BJ (cell line): ENCODE data around the gene LHFPL6. TPM values are rescaled to one million over a fixed set of nuclear protein-coding genes. Genes with fewer than 3 reads are reported as not detected.

ENCODE experiments used
- CTCF ChIA-PET: fragments of 350-600 bp; formaldehyde crosslinking; extraction: SDS; loops from one replicate; lab custom pipeline; 2021; ENCODE audit warnings: antibody characterized with exemption, inconsistent platforms; lab: Yijun Ruan, JAX
- POLR2A ChIA-PET: fragments of 300-600 bp; sonication (Branson Sonifier 250); formaldehyde crosslinking; extraction: SDS; loops from one replicate; lab custom pipeline; 2021; ENCODE audit warnings: antibody characterized with exemption; lab: Charles Lee
- DNase-seq: peaks from one replicate; pipeline ENCODE4 v3.0.0-alpha.2; 2011; ENCODE audit warnings: low read depth
- H3K27me3 ChIP-seq: 2 replicates; pipeline ENCODE4 v1.6.0; 2011; ENCODE audit warnings: low read length; ENCODE audit not compliant: control insufficient read depth, insufficient read depth
- H3K36me3 ChIP-seq: 2 replicates; pipeline ENCODE4 v1.5.1; 2011; ENCODE audit warnings: low read length; ENCODE audit not compliant: control insufficient read depth, insufficient read depth
- H3K4me3 ChIP-seq: 2 replicates; pipeline ENCODE4 v1.5.1; 2011; ENCODE audit warnings: low read depth, mild to moderate bottlenecking, control low read depth, low read length
- CTCF ChIP-seq: IDR thresholded peaks from 2 replicates; pipeline ENCODE4 v1.5.1; 2011; ENCODE audit warnings: low read depth, mild to moderate bottlenecking, control low read depth, inconsistent platforms, low read length, moderate library complexity; ENCODE audit not compliant: insufficient read depth
- polyA plus RNA-seq: library from polyadenylated mRNA; depleted of rRNA; stranded (reverse); fragments of >200 nt; gene quantifications from 2 replicates; pipeline ENCODE4 v1.2.3, GENCODE V29; 2011; rRNA removed

LHFPL6 gene
- polyA plus RNA-seq, 1 experiment: 69.0 TPM

GRCh38 chr13:39297664-39298171 lies 305.3 kb downstream of the LHFPL6 start:
- Histone ChIP-seq H3K4me3 (no peak overlapping the region), H3K27me3 (no peaks in the 10 kb centered on the region), H3K36me3 (no peaks in the 10 kb centered on the region)
- DNase-seq: no peak
- TF ChIP-seq CTCF: no peak
- ChIA-PET CTCF (interaction anchor here (1.6 kb wide), 1 partner anchor 14 kb away, joined by 5 read pairs; no protein-coding TSS in a partner anchor), POLR2A (no interaction called here)

- Histone ChIP-seq H3K27me3 (no peaks in the 10 kb centered on the region), H3K4me3 (no peak overlapping the region), H3K36me3 (no peaks in the 10 kb centered on the region)
- CTCF ChIA-PET: no interaction called here
- POLR2A ChIA-PET: no interaction called here
- no peak for DNase-seq
- no peak for TF ChIP-seq CTCF
These were observed 306.0 kb downstream of the LHFPL6 start for GRCh38 chr13:39297023-39297422.

GRCh38 chr13:39296193-39296592 lies 306.8 kb downstream of the LHFPL6 start:
- no peak for TF ChIP-seq CTCF
- Histone ChIP-seq H3K4me3 (no peak overlapping the region), H3K27me3 (no peaks in the 10 kb centered on the region), H3K36me3 (no peaks in the 10 kb centered on the region)
- ChIA-PET CTCF (no interaction called here), POLR2A (no interaction called here)
- DNase-seq: no peak

Other genes starting within 250 kb of the LHFPL6 start
- gene COG6, start 52.5 kb upstream of the LHFPL6 start, polyA plus RNA-seq: 14.4 and 26.7 TPM in 2 replicates